Measurements from ENCODE around the gene C16orf74.

- TF ChIP-seq ETS1 (CRISPR knock-in tag; IDR thresholded peaks at IDR 0.05), result no peak
- no peak for TF ChIP-seq FOXM1 (CRISPR knock-in tag; IDR thresholded peaks at IDR 0.05)
- TF ChIP-seq ZNF367 (CRISPR knock-in tag; IDR thresholded peaks at IDR 0.05; ENCODE audit: borderline replicate concordance), result no peak
- no peak for TF ChIP-seq NR2F2 (IDR thresholded peaks at IDR 0.05; ENCODE audit: borderline replicate concordance, low read depth)
- no peak for TF ChIP-seq ATF3 (CRISPR knock-in tag; IDR thresholded peaks at IDR 0.05)
- TF ChIP-seq CTCF (CRISPR knock-in tag; IDR thresholded peaks at IDR 0.05), result peak; percentile 61
Observed at GRCh38 chr16:85752511-85753420, 1.9 kb upstream of the C16orf74 start.
